HepG2 (cell line): Measurements from ENCODE around the gene HELLS. TPM values are rescaled to one million over a fixed set of nuclear protein-coding genes. Genes with fewer than 3 reads are reported as not detected.
A peak's percentile ranks its signal among the peaks of the same experiment; 100 is the strongest.

Source experiments
- AHDC1 ChIP-seq: sonication (generic); formaldehyde crosslinking; IDR thresholded peaks from 2 replicates; pipeline ENCODE4 v1.5.1; 2020; ENCODE audit warnings: mild to moderate bottlenecking, missing genetic modification reagents, borderline replicate concordance
- AHR ChIP-seq: IDR thresholded peaks from 2 replicates; pipeline ENCODE4 v1.6.1; 2018; ENCODE audit warnings: missing genetic modification reagents, missing compliant biosample characterization
- ATF1 ChIP-seq: IDR thresholded peaks from 2 replicates; pipeline ENCODE4 v1.6.1; 2016; ENCODE audit warnings: mild to moderate bottlenecking, control low read depth
- FOXO4 ChIP-seq: sonication (generic); formaldehyde crosslinking; conservative IDR thresholded peaks from 2 replicates; pipeline ENCODE4 v1.8.1; 2023; ENCODE audit warnings: missing genetic modification reagents
- HNRNPUL1 ChIP-seq: fragments of 200-400 bp; formaldehyde crosslinking; IDR thresholded peaks from 2 replicates; pipeline ENCODE4 v1.6.1; 2017; ENCODE audit warnings: low read depth, mild to moderate bottlenecking, low read length, moderate library complexity
- HOMEZ ChIP-seq: IDR thresholded peaks from 2 replicates; pipeline ENCODE4 v1.6.1; 2016; ENCODE audit warnings: low read depth
- KDM2A ChIP-seq: sonication (generic); formaldehyde crosslinking; IDR thresholded peaks from 2 replicates; pipeline ENCODE4 v1.4.0; 2020; ENCODE audit warnings: low read depth, missing genetic modification reagents, borderline replicate concordance
- NFKBIZ ChIP-seq: IDR thresholded peaks from 2 replicates; pipeline ENCODE4 v1.6.1; 2018; ENCODE audit warnings: missing genetic modification reagents, missing compliant biosample characterization
- NFRKB ChIP-seq: fragments of 450-650 bp; IDR thresholded peaks from 2 replicates; pipeline ENCODE4 v1.6.1; 2017
- TP53 ChIP-seq: sonication (generic); formaldehyde crosslinking; conservative IDR thresholded peaks from 2 replicates; pipeline ENCODE4 v1.4.0; 2020; ENCODE audit warnings: missing genetic modification reagents
- ZBTB1 ChIP-seq: sonication (generic); formaldehyde crosslinking; IDR thresholded peaks from 2 replicates; pipeline ENCODE4 v1.4.0; 2020; ENCODE audit warnings: missing genetic modification reagents, borderline replicate concordance
- ZNF333 ChIP-seq: sonication (generic); formaldehyde crosslinking; IDR thresholded peaks from 2 replicates; pipeline ENCODE4 v1.4.0; 2020; ENCODE audit warnings: mild to moderate bottlenecking, missing genetic modification reagents, borderline replicate concordance
- ZNF350 ChIP-seq: sonication (generic); formaldehyde crosslinking; IDR thresholded peaks from 2 replicates; pipeline ENCODE4 v1.4.0; 2020; ENCODE audit warnings: mild to moderate bottlenecking, low read depth, missing genetic modification reagents, borderline replicate concordance
- ZNF7 ChIP-seq: IDR thresholded peaks from 2 replicates; pipeline ENCODE4 v1.6.1; 2016; ENCODE audit warnings: missing biosample characterization, missing genetic modification reagents
- ZNF879 ChIP-seq: sonication (generic); formaldehyde crosslinking; IDR thresholded peaks from 2 replicates; pipeline ENCODE4 v1.8.1; 2023; ENCODE audit warnings: missing genetic modification reagents
- polyA plus RNA-seq, 8 experiments: library from polyadenylated mRNA; depleted of rRNA in 3 of 8; stranded (reverse) in 7 of 8; unstranded in 1 of 8; fragments of >200 nt; fragmentation: Illumina TruSeq in 4 of 8; extraction: Trizol in 4 of 8; gene quantifications; 2 replicates each; pipeline versions ENCODE4 v1.2.1 to v1.2.3, GENCODE V29; 2011 to 2016; ENCODE audit warnings: low read depth in 4 of 8, missing spikeins in 1 of 8, mixed read lengths in 1 of 8; ENCODE audit not compliant: insufficient read depth in 1 of 8
- total RNA-seq, 5 experiments: library from RNA; depleted of rRNA; stranded (reverse); fragments of >200 nt; fragmentation: Illumina TruSeq; extraction: Trizol; gene quantifications; 2 replicates each; pipeline ENCODE4 v1.2.3, GENCODE V29; 2016; ENCODE audit warnings: low read depth in 1 of 5
- TF ChIP-seq, protein P1 (sequence below): sonication (generic); formaldehyde crosslinking; conservative IDR thresholded peaks from 2 replicates; pipeline ENCODE4 v1.4.0; 2020; ENCODE audit warnings: mild to moderate bottlenecking, missing genetic modification reagents, moderate library complexity

The HELLS gene
- total and polyA plus RNA-seq, 2 of the 13 experiments (the other 11 are each of a cell fraction or from before 2014, with no cell fraction given), result 22.6 to 84.6 TPM

DNA sequence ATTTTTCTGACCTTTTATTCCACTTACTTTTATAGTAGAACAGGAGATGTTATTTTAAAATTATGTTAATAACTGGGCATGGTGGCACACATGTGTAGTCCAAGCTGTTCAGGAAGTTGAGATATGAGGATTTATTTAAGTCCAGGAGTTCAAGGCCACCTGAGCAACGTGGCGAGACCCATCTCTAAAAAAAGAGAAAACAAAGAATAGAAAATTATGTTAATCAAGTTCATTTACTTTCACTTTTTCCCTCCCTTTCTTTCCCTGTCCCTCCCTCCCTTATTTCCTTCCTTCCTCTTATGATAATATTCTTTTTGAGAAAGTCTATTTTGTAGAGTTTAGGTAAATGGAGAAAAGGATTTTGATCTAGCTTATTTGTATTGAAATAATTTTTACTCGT, 48.9 kb upstream of the HELLS start (continued):
- TF ChIP-seq AHDC1 (peak; percentile 26; the same call in 1 of the 2 replicates), KDM2A (no peak), ZBTB1 (CRISPR knock-in tag) (no peak), AHR (CRISPR knock-in tag) (no peak), NFRKB (no peak), NFKBIZ (no peak), ZNF333 (CRISPR knock-in tag) (no peak), ZNF350 (CRISPR knock-in tag) (no peak), TP53 (CRISPR knock-in tag) (no peak), HNRNPUL1 (no peak), HOMEZ (CRISPR knock-in tag) (0 out of 2 replicates have a peak, but pooled peaks have one; percentile 26), FOXO4 (CRISPR knock-in tag) (no peak), ZNF7 (CRISPR knock-in tag) (no peak), ZNF879 (CRISPR knock-in tag) (no peak), ATF1 (CRISPR knock-in tag) (no peak)
- TF ChIP-seq, protein P1, sequence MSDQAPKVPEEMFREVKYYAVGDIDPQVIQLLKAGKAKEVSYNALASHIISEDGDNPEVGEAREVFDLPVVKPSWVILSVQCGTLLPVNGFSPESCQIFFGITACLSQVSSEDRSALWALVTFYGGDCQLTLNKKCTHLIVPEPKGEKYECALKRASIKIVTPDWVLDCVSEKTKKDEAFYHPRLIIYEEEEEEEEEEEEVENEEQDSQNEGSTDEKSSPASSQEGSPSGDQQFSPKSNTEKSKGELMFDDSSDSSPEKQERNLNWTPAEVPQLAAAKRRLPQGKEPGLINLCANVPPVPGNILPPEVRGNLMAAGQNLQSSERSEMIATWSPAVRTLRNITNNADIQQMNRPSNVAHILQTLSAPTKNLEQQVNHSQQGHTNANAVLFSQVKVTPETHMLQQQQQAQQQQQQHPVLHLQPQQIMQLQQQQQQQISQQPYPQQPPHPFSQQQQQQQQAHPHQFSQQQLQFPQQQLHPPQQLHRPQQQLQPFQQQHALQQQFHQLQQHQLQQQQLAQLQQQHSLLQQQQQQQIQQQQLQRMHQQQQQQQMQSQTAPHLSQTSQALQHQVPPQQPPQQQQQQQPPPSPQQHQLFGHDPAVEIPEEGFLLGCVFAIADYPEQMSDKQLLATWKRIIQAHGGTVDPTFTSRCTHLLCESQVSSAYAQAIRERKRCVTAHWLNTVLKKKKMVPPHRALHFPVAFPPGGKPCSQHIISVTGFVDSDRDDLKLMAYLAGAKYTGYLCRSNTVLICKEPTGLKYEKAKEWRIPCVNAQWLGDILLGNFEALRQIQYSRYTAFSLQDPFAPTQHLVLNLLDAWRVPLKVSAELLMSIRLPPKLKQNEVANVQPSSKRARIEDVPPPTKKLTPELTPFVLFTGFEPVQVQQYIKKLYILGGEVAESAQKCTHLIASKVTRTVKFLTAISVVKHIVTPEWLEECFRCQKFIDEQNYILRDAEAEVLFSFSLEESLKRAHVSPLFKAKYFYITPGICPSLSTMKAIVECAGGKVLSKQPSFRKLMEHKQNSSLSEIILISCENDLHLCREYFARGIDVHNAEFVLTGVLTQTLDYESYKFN (CRISPR knock-in tag), result peak; percentile 35; the same call in 1 of the 2 replicates
